OCI-LY1 (cell line): Measurements from ENCODE around the gene IDH3A.

Experiments used
- EZH2 ChIP-seq: fragments of 200-600 bp; sonication (generic), shearing (Covaris generic); IDR thresholded peaks from 2 replicates; pipeline ENCODE4 v1.8.0; 2017; ENCODE audit warnings: borderline replicate concordance, mixed run types, mild to moderate bottlenecking, antibody characterized with exemption, low read length, moderate library complexity, mixed read lengths
- TF ChIP-seq, protein P1 (sequence below): fragments of 200-600 bp; sonication (generic), shearing (Covaris generic); IDR thresholded peaks from 2 replicates; pipeline ENCODE4 v1.5.1; 2017; ENCODE audit warnings: mild to moderate bottlenecking, antibody characterized with exemption, low read length, moderate library complexity, mixed read lengths

DNA sequence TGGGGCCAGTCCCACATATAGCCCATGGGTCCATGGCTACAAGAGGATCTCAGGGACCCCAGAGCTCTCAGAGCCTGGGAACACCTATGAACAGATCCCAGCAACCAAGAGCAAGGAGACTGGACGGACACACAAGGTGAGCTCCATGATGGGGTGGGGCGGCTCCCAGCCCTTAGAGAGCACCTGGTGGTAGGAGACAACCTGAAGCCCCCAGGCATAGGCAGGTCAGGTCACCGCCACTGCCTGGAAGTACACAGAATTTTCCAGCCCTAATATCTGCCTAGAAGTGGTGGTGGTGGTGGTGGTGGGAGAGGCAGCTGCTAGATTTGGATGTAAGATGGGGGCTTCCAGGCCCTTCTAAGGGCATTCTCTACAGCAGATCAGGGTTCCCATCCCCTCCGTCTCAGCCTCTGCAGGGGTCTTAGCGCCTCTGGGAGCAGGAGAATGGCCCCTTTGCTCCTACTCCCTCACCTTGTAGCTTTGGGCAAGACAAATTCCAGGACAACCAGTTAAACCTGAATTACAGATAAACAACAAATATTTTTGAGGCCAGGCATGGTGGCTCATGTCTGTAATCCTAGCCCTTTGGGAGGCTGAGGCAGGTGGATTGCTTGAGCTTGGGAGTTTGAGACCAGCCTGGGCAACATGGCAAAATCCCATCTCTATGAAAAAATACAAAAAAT is 47.6 kb upstream of the IDH3A start:
- TF ChIP-seq, protein P1, sequence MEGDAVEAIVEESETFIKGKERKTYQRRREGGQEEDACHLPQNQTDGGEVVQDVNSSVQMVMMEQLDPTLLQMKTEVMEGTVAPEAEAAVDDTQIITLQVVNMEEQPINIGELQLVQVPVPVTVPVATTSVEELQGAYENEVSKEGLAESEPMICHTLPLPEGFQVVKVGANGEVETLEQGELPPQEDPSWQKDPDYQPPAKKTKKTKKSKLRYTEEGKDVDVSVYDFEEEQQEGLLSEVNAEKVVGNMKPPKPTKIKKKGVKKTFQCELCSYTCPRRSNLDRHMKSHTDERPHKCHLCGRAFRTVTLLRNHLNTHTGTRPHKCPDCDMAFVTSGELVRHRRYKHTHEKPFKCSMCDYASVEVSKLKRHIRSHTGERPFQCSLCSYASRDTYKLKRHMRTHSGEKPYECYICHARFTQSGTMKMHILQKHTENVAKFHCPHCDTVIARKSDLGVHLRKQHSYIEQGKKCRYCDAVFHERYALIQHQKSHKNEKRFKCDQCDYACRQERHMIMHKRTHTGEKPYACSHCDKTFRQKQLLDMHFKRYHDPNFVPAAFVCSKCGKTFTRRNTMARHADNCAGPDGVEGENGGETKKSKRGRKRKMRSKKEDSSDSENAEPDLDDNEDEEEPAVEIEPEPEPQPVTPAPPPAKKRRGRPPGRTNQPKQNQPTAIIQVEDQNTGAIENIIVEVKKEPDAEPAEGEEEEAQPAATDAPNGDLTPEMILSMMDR, result no peak
- TF ChIP-seq EZH2, result no peak
